Endodermal cell (in vitro differentiated cells): ENCODE results near the gene RHPN2. TPM values are rescaled to one million over a fixed set of nuclear protein-coding genes. Genes with fewer than 3 reads are reported as not detected.
"Not testable (repeated sequence)": the region's sequence is repeated elsewhere in the genome, so short reads cannot be mapped to it uniquely, and the experiment has no call there.

ENCODE experiments used
- DNase-seq: peaks from one replicate; pipeline ENCODE4 v3.0.0-alpha.2; 2017
- H3K27ac ChIP-seq: 2 replicates; pipeline ENCODE4 v1.5.1; 2013; ENCODE audit warnings: mild to moderate bottlenecking, low read depth, low read length, moderate library complexity
- H3K27me3 ChIP-seq: 2 replicates; pipeline ENCODE4 v1.6.1; 2013; ENCODE audit warnings: mild to moderate bottlenecking, low read length, moderate library complexity; ENCODE audit not compliant: insufficient read depth, control insufficient read depth, poor library complexity, severe bottlenecking
- H3K36me3 ChIP-seq: 2 replicates; pipeline ENCODE4 v1.7.0; 2013; ENCODE audit warnings: mild to moderate bottlenecking, low read length, moderate library complexity; ENCODE audit not compliant: control insufficient read depth, insufficient read depth
- H3K4me1 ChIP-seq: one replicate; pipeline ENCODE4 v1.7.0; 2013; ENCODE audit warnings: low read length; ENCODE audit not compliant: control insufficient read depth, insufficient read depth
- H3K4me3 ChIP-seq: 2 replicates; pipeline ENCODE4 v1.5.1; 2013; ENCODE audit warnings: mild to moderate bottlenecking, low read length, moderate library complexity
- H3K9ac ChIP-seq: 2 replicates; pipeline ENCODE4 v1.6.1; 2013; ENCODE audit warnings: mild to moderate bottlenecking, low read length, moderate library complexity; ENCODE audit not compliant: poor library complexity, severe bottlenecking; ENCODE audit errors: extremely low read depth
- H3K9me3 ChIP-seq: 2 replicates; pipeline ENCODE4 v1.6.1; 2013; ENCODE audit warnings: mild to moderate bottlenecking, low read length, moderate library complexity; ENCODE audit not compliant: control insufficient read depth
- H3K27ac Mint-ChIP-seq: 2 replicates; pipeline ENCODE4 v1.8.0; 2020; ENCODE audit warnings: mixed read lengths
- H3K27me3 Mint-ChIP-seq: 2 replicates; pipeline ENCODE4 v1.8.0; 2021; ENCODE audit warnings: mild to moderate bottlenecking, mixed read lengths; ENCODE audit not compliant: insufficient read depth
- H3K36me3 Mint-ChIP-seq: 2 replicates; pipeline ENCODE4 v1.8.0; 2020; ENCODE audit warnings: low read depth, mixed read lengths
- H3K4me1 Mint-ChIP-seq: 2 replicates; pipeline ENCODE4 v1.8.0; 2020; ENCODE audit warnings: mixed read lengths
- H3K4me3 Mint-ChIP-seq: 2 replicates; pipeline ENCODE4 v1.8.0; 2020; ENCODE audit warnings: mild to moderate bottlenecking, moderate library complexity, mixed read lengths
- H3K9me3 Mint-ChIP-seq: 2 replicates; pipeline ENCODE4 v1.8.0; 2020; ENCODE audit warnings: mild to moderate bottlenecking, mixed read lengths
- WGBS, 2 experiments: methylation state at CpG; one replicate each; pipeline versions ENCODE4 v1.1.5 to v1.1.7; 2013; ENCODE audit warnings: missing lambda C conversion rate in 2 of 2, mixed read lengths in 1 of 2; ENCODE audit not compliant: insufficient coverage in 1 of 2, insufficient read length in 1 of 2; 5-methylcytosine and 5-hydroxymethylcytosine counted together
- total RNA-seq, 2 donors: library from RNA; stranded (reverse); fragmentation: NEBNext Ultra II Directional in 1 of 2; extraction: Animal tissue kit (Norgen Biotek cat#: 25700) in 1 of 2; gene quantifications; 2 replicates in 1 of 2; 3 replicates in 1 of 2; pipeline ENCODE4 v1.2.1, GENCODE V29; 2021
- TF ChIP-seq, protein P1 (sequence below): fragments of 200-600 bp; sonication (generic); conservative IDR thresholded peaks from 2 replicates; pipeline ENCODE4 v1.5.0; 2021; ENCODE audit warnings: antibody characterized with exemption, mild to moderate bottlenecking

The RHPN2 gene
- total RNA-seq, 2 donors from 2014 or later: 52.0 to 53.2 TPM

DNA sequence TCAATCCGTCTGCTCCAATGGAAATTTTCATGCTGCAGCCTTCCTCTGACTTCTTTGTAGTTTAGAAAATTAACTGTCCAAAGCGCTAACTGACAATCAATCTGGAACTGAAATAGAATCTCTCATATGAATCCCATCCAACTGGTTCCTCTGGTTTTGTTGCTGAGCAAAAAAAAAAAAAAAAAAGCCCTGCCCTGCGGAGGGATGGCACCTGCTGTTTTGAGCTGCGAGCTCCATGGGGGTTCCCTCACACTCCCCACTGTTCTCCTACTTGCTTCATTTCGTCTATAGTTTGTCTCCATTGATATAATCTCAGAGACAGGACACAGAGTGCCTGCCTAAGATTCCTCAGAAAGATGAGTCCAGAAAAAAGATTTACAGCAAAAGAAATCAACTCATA, 59.2 kb downstream of the RHPN2 start:
- Mint-ChIP-seq H3K27me3 (no peaks in the 10 kb centered on the region), H3K4me3 (no peak overlapping the region), H3K4me1 (peaks cover 4% of the 10 kb centered on the region), H3K9me3 (no peaks in the 10 kb centered on the region), H3K27ac (no peak overlapping the region), H3K36me3 (peaks cover 63% of the 10 kb centered on the region)
- peak; percentile 64 for DNase-seq
- H3K9me3 ChIP-seq: no peaks in the 10 kb centered on the region
- 75 to 76% methylated on average over 5 of the region's 5 CpGs for WGBS, 2 experiments
- TF ChIP-seq, protein P1, sequence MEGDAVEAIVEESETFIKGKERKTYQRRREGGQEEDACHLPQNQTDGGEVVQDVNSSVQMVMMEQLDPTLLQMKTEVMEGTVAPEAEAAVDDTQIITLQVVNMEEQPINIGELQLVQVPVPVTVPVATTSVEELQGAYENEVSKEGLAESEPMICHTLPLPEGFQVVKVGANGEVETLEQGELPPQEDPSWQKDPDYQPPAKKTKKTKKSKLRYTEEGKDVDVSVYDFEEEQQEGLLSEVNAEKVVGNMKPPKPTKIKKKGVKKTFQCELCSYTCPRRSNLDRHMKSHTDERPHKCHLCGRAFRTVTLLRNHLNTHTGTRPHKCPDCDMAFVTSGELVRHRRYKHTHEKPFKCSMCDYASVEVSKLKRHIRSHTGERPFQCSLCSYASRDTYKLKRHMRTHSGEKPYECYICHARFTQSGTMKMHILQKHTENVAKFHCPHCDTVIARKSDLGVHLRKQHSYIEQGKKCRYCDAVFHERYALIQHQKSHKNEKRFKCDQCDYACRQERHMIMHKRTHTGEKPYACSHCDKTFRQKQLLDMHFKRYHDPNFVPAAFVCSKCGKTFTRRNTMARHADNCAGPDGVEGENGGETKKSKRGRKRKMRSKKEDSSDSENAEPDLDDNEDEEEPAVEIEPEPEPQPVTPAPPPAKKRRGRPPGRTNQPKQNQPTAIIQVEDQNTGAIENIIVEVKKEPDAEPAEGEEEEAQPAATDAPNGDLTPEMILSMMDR: no peak
- no peak overlapping the region for H3K9ac ChIP-seq
- no peak overlapping the region for H3K4me3 ChIP-seq
- H3K4me1 ChIP-seq: no peaks in the 10 kb centered on the region
- no peak overlapping the region for H3K27ac ChIP-seq
- peaks cover 54% of the 10 kb centered on the region for H3K36me3 ChIP-seq
- H3K27me3 ChIP-seq: no peaks in the 10 kb centered on the region

DNA sequence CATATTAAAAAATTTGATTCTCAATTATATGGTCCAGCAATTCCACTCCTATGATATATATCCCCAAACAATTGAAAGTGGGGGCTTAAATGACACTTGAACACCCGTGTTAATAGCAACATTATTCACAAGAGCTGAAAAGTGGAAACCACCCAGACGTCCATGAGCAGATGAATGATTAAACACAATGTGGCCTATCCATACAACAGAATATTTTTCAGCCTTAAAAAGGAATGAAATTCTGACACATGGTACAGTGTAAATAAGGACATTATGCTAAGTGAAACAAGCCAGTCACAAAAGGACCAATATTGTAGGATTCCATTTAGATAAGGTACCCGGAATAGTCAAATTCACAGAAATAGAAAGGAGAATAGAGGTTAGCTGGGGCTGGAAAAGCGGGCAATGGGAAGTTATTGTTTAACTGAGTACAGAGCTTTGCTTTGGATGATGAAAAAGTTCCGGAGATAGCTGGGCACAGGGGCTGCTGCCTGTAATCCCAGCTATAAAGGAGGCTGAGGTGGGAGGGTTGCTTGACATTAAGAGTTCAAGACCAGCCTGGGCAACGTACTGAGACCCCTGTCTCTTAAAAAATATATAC, 61.2 kb downstream of the RHPN2 start:
- not testable (repeated sequence) for H3K9me3 ChIP-seq, H3K9ac ChIP-seq, H3K27me3 ChIP-seq, H3K4me1 Mint-ChIP-seq, DNase-seq, H3K4me3 ChIP-seq, H3K9me3 Mint-ChIP-seq, H3K27ac ChIP-seq, H3K4me3 Mint-ChIP-seq, H3K27me3 Mint-ChIP-seq, H3K27ac Mint-ChIP-seq, H3K4me1 ChIP-seq
- peaks cover 40% of the 10 kb centered on the region for H3K36me3 ChIP-seq
- 92 to 94% methylated on average over 5 of the region's 6 CpGs for WGBS, 2 experiments
- H3K36me3 Mint-ChIP-seq: peaks cover 59% of the 10 kb centered on the region

DNA sequence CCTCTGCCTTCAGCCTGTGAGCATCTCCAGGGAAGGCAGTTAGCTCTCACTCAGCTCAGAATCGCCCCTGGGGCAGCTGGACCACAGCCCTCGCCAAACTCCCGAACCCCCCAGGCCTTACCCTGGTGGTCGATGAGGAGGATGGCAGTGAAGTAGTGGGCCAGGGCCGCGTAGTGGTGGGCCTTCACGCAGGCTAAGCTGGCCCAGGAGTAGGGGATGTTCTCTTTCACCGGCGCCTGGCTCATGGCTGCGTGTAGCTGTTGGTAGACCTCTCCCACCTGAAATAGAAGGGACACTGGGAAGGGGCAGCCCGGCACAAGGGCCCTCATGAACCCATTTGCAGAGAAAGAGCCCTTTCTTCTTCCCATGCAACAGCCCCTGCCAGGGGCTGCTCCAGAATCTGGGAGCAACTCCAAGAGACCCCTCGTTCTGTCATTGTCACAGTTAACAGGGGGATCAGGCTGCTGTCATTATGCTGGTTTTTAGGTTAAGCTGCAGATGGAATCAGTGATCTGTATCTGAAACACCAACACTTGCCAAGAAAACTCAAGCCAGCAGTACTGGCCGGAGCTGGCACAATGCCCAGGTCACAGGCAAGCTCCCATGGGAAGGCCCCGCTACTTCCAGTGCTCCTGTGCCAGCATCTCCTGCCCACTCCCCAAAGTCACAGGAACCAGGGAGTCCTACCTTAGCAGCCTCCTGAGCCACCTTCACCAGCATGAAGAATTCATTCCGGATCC, 62.4 kb downstream of the RHPN2 start:
- H3K4me1 Mint-ChIP-seq, H3K4me3 Mint-ChIP-seq, H3K4me3 ChIP-seq, H3K27ac ChIP-seq, H3K9ac ChIP-seq, H3K9me3 ChIP-seq, DNase-seq, H3K27ac Mint-ChIP-seq, H3K27me3 ChIP-seq, H3K4me1 ChIP-seq, H3K9me3 Mint-ChIP-seq, H3K27me3 Mint-ChIP-seq: not testable (repeated sequence)
- peaks cover 38% of the 10 kb centered on the region for H3K36me3 ChIP-seq
- TF ChIP-seq, protein P1: peak; percentile 30
- peaks cover 63% of the 10 kb centered on the region for H3K36me3 Mint-ChIP-seq
- 93 to 98% methylated on average over 9 to 15 of the region's 15 CpGs for WGBS, 2 experiments
